PFSK-1 (cell line): ENCODE data around the gene RAB18.

Source experiments
- FOXP2 ChIP-seq: optimal IDR thresholded peaks from 2 replicates; pipeline ENCODE3; 2011; ENCODE audit warnings: borderline replicate concordance, control low read depth, inconsistent platforms; ENCODE audit not compliant: insufficient read depth; ENCODE audit errors: extremely low read length, extremely low read depth
- POLR2AphosphoS5 ChIP-seq: IDR thresholded peaks from 2 replicates; pipeline ENCODE4 v1.6.1; 2012; ENCODE audit warnings: low read depth, mild to moderate bottlenecking, control low read depth, low read length, moderate library complexity
- SIN3A ChIP-seq: IDR thresholded peaks from 2 replicates; pipeline ENCODE4 v1.6.1; 2012; ENCODE audit warnings: mild to moderate bottlenecking, low read length, moderate library complexity, borderline replicate concordance; ENCODE audit not compliant: insufficient read depth
- TAF1 ChIP-seq: IDR thresholded peaks from 2 replicates; pipeline ENCODE4 v1.6.1; 2012; ENCODE audit warnings: low read length, control low read depth, borderline replicate concordance; ENCODE audit not compliant: insufficient read depth
- TF ChIP-seq, protein P1 (sequence below), 2 experiments: IDR thresholded peaks; 2 replicates each; pipeline versions ENCODE4 v1.6.1 to v1.8.0; 2011 to 2012; ENCODE audit warnings: low read depth in 2 of 2, low read length in 2 of 2, control low read depth in 1 of 2, inconsistent platforms in 1 of 2, mild to moderate bottlenecking in 1 of 2, moderate library complexity in 1 of 2; ENCODE audit not compliant: insufficient read depth in 1 of 2

RAB18 gene

GRCh38 chr10:27490807-27491206 is 13.3 kb upstream of the RAB18 start:
- TF ChIP-seq, protein P1, sequence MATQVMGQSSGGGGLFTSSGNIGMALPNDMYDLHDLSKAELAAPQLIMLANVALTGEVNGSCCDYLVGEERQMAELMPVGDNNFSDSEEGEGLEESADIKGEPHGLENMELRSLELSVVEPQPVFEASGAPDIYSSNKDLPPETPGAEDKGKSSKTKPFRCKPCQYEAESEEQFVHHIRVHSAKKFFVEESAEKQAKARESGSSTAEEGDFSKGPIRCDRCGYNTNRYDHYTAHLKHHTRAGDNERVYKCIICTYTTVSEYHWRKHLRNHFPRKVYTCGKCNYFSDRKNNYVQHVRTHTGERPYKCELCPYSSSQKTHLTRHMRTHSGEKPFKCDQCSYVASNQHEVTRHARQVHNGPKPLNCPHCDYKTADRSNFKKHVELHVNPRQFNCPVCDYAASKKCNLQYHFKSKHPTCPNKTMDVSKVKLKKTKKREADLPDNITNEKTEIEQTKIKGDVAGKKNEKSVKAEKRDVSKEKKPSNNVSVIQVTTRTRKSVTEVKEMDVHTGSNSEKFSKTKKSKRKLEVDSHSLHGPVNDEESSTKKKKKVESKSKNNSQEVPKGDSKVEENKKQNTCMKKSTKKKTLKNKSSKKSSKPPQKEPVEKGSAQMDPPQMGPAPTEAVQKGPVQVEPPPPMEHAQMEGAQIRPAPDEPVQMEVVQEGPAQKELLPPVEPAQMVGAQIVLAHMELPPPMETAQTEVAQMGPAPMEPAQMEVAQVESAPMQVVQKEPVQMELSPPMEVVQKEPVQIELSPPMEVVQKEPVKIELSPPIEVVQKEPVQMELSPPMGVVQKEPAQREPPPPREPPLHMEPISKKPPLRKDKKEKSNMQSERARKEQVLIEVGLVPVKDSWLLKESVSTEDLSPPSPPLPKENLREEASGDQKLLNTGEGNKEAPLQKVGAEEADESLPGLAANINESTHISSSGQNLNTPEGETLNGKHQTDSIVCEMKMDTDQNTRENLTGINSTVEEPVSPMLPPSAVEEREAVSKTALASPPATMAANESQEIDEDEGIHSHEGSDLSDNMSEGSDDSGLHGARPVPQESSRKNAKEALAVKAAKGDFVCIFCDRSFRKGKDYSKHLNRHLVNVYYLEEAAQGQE (IDR thresholded peaks at IDR 0.05; ENCODE audit: insufficient read depth in 1 of 2, low read depth in 2 of 2, low read length in 2 of 2), result no peak
- TF ChIP-seq SIN3A (no peak), TAF1 (no peak), POLR2AphosphoS5 (no peak), FOXP2 (no peak)

DNA sequence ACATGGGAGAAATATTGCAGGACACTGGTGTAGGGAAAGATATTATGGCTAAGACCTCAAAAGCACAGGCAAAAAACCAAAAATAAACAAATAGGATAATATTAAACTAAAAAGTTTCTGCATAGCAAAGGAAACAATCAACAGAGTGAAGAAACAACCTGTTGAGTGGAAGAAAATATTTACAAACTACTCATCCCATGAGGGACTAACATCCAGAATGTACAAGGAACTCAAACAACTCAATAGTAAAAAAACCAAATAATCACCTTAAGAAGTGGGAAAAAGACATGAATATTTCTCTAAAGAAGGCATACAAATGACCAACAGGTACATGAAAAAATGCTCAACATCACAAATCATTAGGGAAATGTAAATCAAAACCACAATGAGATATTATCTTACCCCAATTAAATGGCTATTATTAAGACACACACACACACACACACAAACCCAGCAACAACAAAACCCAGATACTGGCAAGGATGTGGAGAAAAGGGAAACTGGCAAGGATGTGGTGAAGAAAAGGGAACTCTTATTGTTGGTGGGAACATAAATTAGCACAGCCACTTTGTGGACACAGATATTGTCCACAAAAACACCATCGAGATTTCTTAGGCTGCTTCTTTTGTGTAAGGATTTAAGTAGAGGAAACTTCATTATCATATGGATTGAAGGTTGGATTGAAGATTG is 9.8 kb upstream of the RAB18 start:
- TF ChIP-seq, protein P1 (IDR thresholded peaks at IDR 0.05; ENCODE audit: insufficient read depth in 1 of 2, low read depth in 2 of 2, low read length in 2 of 2), result no peak
- TF ChIP-seq SIN3A, result no peak
- TF ChIP-seq TAF1, result no peak

- TF ChIP-seq, protein P1 (IDR thresholded peaks at IDR 0.05; ENCODE audit: insufficient read depth in 1 of 2, low read depth in 2 of 2, low read length in 2 of 2), result no peak
- TF ChIP-seq TAF1, result no peak
- TF ChIP-seq FOXP2, result no peak
- TF ChIP-seq POLR2AphosphoS5, result no peak
- no peak for TF ChIP-seq SIN3A
These were observed 8.0 kb upstream of the RAB18 start for GRCh38 chr10:27496137-27496536.

DNA sequence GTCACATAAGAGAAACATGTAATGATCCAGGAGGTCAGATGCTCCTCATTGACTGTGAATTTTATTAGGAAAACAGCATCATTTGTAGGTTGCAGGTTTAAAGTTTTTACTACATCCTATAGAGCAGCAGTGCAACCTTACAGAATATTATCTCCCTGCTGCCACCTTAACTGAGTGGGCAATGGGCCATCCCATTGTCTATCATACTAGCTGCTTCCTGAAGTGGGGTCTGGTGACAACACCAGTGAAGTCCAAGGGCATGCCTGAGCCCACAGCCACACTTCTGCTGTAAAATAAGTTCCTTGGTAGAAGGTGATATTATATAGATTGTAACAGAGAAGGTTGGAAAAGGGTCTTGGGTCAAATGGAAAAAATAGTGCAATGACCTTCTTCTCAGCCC is 4.0 kb upstream of the RAB18 start:
- TF ChIP-seq SIN3A (no peak), FOXP2 (no peak), POLR2AphosphoS5 (no peak), TAF1 (no peak)
- TF ChIP-seq, protein P1 (IDR thresholded peaks at IDR 0.05; ENCODE audit: insufficient read depth in 1 of 2, low read depth in 2 of 2, low read length in 2 of 2), result no peak

DNA sequence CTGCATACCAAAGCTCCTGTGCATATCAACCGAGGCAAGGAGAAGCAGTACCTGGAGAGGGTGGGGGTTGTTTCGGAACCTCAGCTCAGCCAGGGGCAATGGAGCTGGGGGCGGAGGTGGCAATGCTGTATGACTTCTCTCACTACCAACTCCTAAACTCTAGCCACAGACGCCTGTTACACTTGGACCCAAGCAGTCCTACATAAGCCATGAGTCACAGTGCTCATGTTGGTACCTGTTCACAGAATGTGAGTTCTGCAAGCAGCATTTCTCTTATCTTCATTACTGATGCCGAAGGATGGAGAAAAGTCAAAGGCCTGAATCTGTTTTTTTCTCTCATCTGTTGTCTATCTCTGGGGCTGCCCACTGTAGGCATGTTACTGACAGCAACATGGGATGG is 3.2 kb upstream of the RAB18 start:
- TF ChIP-seq TAF1, result no peak
- no peak for TF ChIP-seq POLR2AphosphoS5
- TF ChIP-seq FOXP2, result no peak
- TF ChIP-seq SIN3A, result no peak
- TF ChIP-seq, protein P1 (IDR thresholded peaks at IDR 0.05; ENCODE audit: insufficient read depth in 1 of 2, low read depth in 2 of 2, low read length in 2 of 2), result no peak
